ENCODE data around the gene INSRR. TPM values are rescaled to one million over a fixed set of nuclear protein-coding genes. Genes with fewer than 3 reads are reported as not detected.

INSRR gene
- polyA plus RNA-seq (2013): not detected

GRCh38 chr1:156858959-156859522, at the start of gene INSRR:
TSS of gene INSRR (minus strand) at chr1:156859117. CDS start at chr1:156858621, 496 bp downstream.
- Histone ChIP-seq H3K4me3 (ENCODE audit: control insufficient read depth in 1 of 7, extremely low read depth in 1 of 7, insufficient read depth in 4 of 7, low read depth in 2 of 7, low read length in 6 of 7) (peak within 1 kb of the TSS; percentile 8 to 69 (median 54)), H3K36me3 (ENCODE audit: control insufficient read depth in 4 of 4, insufficient read depth in 4 of 4, low read length in 3 of 4) (no peaks in the 10 kb centered on the region), H3K9me3 (ENCODE audit: control extremely low read depth in 1 of 5, control insufficient read depth in 4 of 5, insufficient read depth in 2 of 5, low read depth in 1 of 5, low read length in 4 of 5) (no peaks in the 10 kb centered on the region), H3K4me1 (ENCODE audit: control extremely low read depth in 1 of 4, control insufficient read depth in 4 of 4, insufficient read depth in 4 of 4, low read length in 3 of 4) (peaks cover 2 to 40% (median 37%) of the 10 kb centered on the region in 4 experiments), H3K27me3 (replicated peaks in 2 of 5; ENCODE audit: control insufficient read depth in 4 of 5, insufficient read depth in 5 of 5, low read length in 4 of 5) (peaks cover 0 to 78% (median 52%) of the 10 kb centered on the region in 5 experiments), H3K27ac (ENCODE audit: insufficient read depth in 1 of 2, low read depth in 1 of 2, low read length in 2 of 2, poor library complexity in 1 of 2, severe bottlenecking in 2 of 2) (no peak within 1 kb of the TSS)
- POLR2A ChIA-PET: interaction anchor here (0.6 to 1.3 kb wide), 2 partner anchors 133 to 228 kb away, joined by 3 to 4 read pairs; no protein-coding TSS in a partner anchor
- 11% methylated on average over 24 of the region's 39 CpGs for WGBS (ENCODE audit: insufficient coverage)
- peak in 2 of 3 donors; percentile 53 to 54 for DNase-seq
- CTCF ChIA-PET: interaction anchor here (0.7 to 12.2 kb wide), 21 partner anchors 9 to 213 kb away, joined by 3 to 282 read pairs (median 8); partner anchors contain the start of genes ISG20L2, METTL25B, MRPL24 and PEAR1

GRCh38 chr1:156908541-156908940, 49.6 kb upstream of the INSRR start:
- no peak for DNase-seq
- Histone ChIP-seq H3K9me3 (ENCODE audit: control extremely low read depth in 1 of 5, control insufficient read depth in 4 of 5, insufficient read depth in 2 of 5, low read depth in 1 of 5, low read length in 4 of 5) (no peaks in the 10 kb centered on the region), H3K4me3 (ENCODE audit: control insufficient read depth in 1 of 7, extremely low read depth in 1 of 7, insufficient read depth in 4 of 7, low read depth in 2 of 7, low read length in 6 of 7) (no peak overlapping the region), H3K27me3 (replicated peaks in 2 of 5; ENCODE audit: control insufficient read depth in 4 of 5, insufficient read depth in 5 of 5, low read length in 4 of 5) (no peaks in the 10 kb centered on the region), H3K36me3 (ENCODE audit: control insufficient read depth in 4 of 4, insufficient read depth in 4 of 4, low read length in 3 of 4) (peaks cover 0 to 56% (median 5%) of the 10 kb centered on the region in 4 experiments), H3K27ac (ENCODE audit: insufficient read depth in 1 of 2, low read depth in 1 of 2, low read length in 2 of 2, poor library complexity in 1 of 2, severe bottlenecking in 2 of 2) (no peak overlapping the region), H3K4me1 (ENCODE audit: control extremely low read depth in 1 of 4, control insufficient read depth in 4 of 4, insufficient read depth in 4 of 4, low read length in 3 of 4) (peaks cover 0 to 51% (median 16%) of the 10 kb centered on the region in 4 experiments)
- CTCF ChIA-PET: interaction anchor here (0.6 kb wide), 1 partner anchor 41 kb away, joined by 3 read pairs; no protein-coding TSS in a partner anchor
- POLR2A ChIA-PET: no interaction called here
- WGBS (ENCODE audit: insufficient coverage): 96% methylated on average over 25 of the region's 29 CpGs

GRCh38 chr1:156906206-156906906, 47.4 kb upstream of the INSRR start:
- no peak overlapping the region for H3K27ac ChIP-seq (ENCODE audit: insufficient read depth in 1 of 2, low read depth in 1 of 2, low read length in 2 of 2, poor library complexity in 1 of 2, severe bottlenecking in 2 of 2)
- no peaks in the 10 kb centered on the region for H3K9me3 ChIP-seq (ENCODE audit: control extremely low read depth in 1 of 5, control insufficient read depth in 4 of 5, insufficient read depth in 2 of 5, low read depth in 1 of 5, low read length in 4 of 5)
- H3K36me3 ChIP-seq (ENCODE audit: control insufficient read depth in 4 of 4, insufficient read depth in 4 of 4, low read length in 3 of 4): peaks cover 0 to 42% (median 3%) of the 10 kb centered on the region in 4 experiments
- no peak for DNase-seq
- CTCF ChIA-PET: no interaction called here
- H3K27me3 ChIP-seq (replicated peaks in 2 of 5; ENCODE audit: control insufficient read depth in 4 of 5, insufficient read depth in 5 of 5, low read length in 4 of 5): no peaks in the 10 kb centered on the region
- POLR2A ChIA-PET: no interaction called here
- peaks cover 0 to 41% (median 11%) of the 10 kb centered on the region in 4 experiments for H3K4me1 ChIP-seq (ENCODE audit: control extremely low read depth in 1 of 4, control insufficient read depth in 4 of 4, insufficient read depth in 4 of 4, low read length in 3 of 4)
- 100% methylated on average over 9 of the region's 16 CpGs for WGBS (ENCODE audit: insufficient coverage)
- no peak overlapping the region for H3K4me3 ChIP-seq (ENCODE audit: control insufficient read depth in 1 of 7, extremely low read depth in 1 of 7, insufficient read depth in 4 of 7, low read depth in 2 of 7, low read length in 6 of 7)

- WGBS (ENCODE audit: insufficient coverage): 67% methylated on average over 4 of the region's 4 CpGs
- H3K4me1 ChIP-seq (ENCODE audit: control extremely low read depth in 1 of 4, control insufficient read depth in 4 of 4, insufficient read depth in 4 of 4, low read length in 3 of 4): peaks cover 0 to 45% (median 14%) of the 10 kb centered on the region in 4 experiments
- no peaks in the 10 kb centered on the region for H3K9me3 ChIP-seq (ENCODE audit: control extremely low read depth in 1 of 5, control insufficient read depth in 4 of 5, insufficient read depth in 2 of 5, low read depth in 1 of 5, low read length in 4 of 5)
- ChIA-PET POLR2A (no interaction called here), CTCF (interaction anchor here (1.0 kb wide), 1 partner anchor 8 kb away, joined by 3 read pairs; no protein-coding TSS in a partner anchor)
- H3K36me3 ChIP-seq (ENCODE audit: control insufficient read depth in 4 of 4, insufficient read depth in 4 of 4, low read length in 3 of 4): peaks cover 0 to 42% (median 3%) of the 10 kb centered on the region in 4 experiments
- DNase-seq: no peak
- H3K27me3 ChIP-seq (replicated peaks in 2 of 5; ENCODE audit: control insufficient read depth in 4 of 5, insufficient read depth in 5 of 5, low read length in 4 of 5): no peaks in the 10 kb centered on the region
- H3K4me3 ChIP-seq (ENCODE audit: control insufficient read depth in 1 of 7, extremely low read depth in 1 of 7, insufficient read depth in 4 of 7, low read depth in 2 of 7, low read length in 6 of 7): no peak overlapping the region
- H3K27ac ChIP-seq (ENCODE audit: insufficient read depth in 1 of 2, low read depth in 1 of 2, low read length in 2 of 2, poor library complexity in 1 of 2, severe bottlenecking in 2 of 2): no peak overlapping the region
These were observed 46.7 kb upstream of the INSRR start for GRCh38 chr1:156905651-156906050.

GRCh38 chr1:156905176-156905575, 46.3 kb upstream of the INSRR start:
- no peak for DNase-seq
- ChIA-PET CTCF (interaction anchor here (1.0 to 1.6 kb wide), 2 partner anchors 9 to 16 kb away, joined by 3 read pairs; partner anchors contain the start of gene LRRC71), POLR2A (no interaction called here)
- Histone ChIP-seq H3K27me3 (replicated peaks in 2 of 5; ENCODE audit: control insufficient read depth in 4 of 5, insufficient read depth in 5 of 5, low read length in 4 of 5) (no peaks in the 10 kb centered on the region), H3K4me3 (ENCODE audit: control insufficient read depth in 1 of 7, extremely low read depth in 1 of 7, insufficient read depth in 4 of 7, low read depth in 2 of 7, low read length in 6 of 7) (no peak overlapping the region), H3K9me3 (ENCODE audit: control extremely low read depth in 1 of 5, control insufficient read depth in 4 of 5, insufficient read depth in 2 of 5, low read depth in 1 of 5, low read length in 4 of 5) (no peaks in the 10 kb centered on the region), H3K4me1 (ENCODE audit: control extremely low read depth in 1 of 4, control insufficient read depth in 4 of 4, insufficient read depth in 4 of 4, low read length in 3 of 4) (peaks cover 0 to 45% (median 18%) of the 10 kb centered on the region in 4 experiments), H3K36me3 (ENCODE audit: control insufficient read depth in 4 of 4, insufficient read depth in 4 of 4, low read length in 3 of 4) (peaks cover 0 to 42% (median 3%) of the 10 kb centered on the region in 4 experiments), H3K27ac (ENCODE audit: insufficient read depth in 1 of 2, low read depth in 1 of 2, low read length in 2 of 2, poor library complexity in 1 of 2, severe bottlenecking in 2 of 2) (no peak overlapping the region)
- 90% methylated on average over 16 of the region's 16 CpGs for WGBS (ENCODE audit: insufficient coverage)

- no peaks in the 10 kb centered on the region for H3K27me3 ChIP-seq (replicated peaks in 2 of 5; ENCODE audit: control insufficient read depth in 4 of 5, insufficient read depth in 5 of 5, low read length in 4 of 5)
- ChIA-PET CTCF (interaction anchor here (0.9 to 1.6 kb wide), 2 partner anchors 10 to 17 kb away, joined by 3 to 4 read pairs; partner anchors contain the start of gene LRRC71), POLR2A (no interaction called here)
- peaks cover 0 to 39% (median 3%) of the 10 kb centered on the region in 4 experiments for H3K36me3 ChIP-seq (ENCODE audit: control insufficient read depth in 4 of 4, insufficient read depth in 4 of 4, low read length in 3 of 4)
- no peak overlapping the region for H3K27ac ChIP-seq (ENCODE audit: insufficient read depth in 1 of 2, low read depth in 1 of 2, low read length in 2 of 2, poor library complexity in 1 of 2, severe bottlenecking in 2 of 2)
- H3K4me1 ChIP-seq (ENCODE audit: control extremely low read depth in 1 of 4, control insufficient read depth in 4 of 4, insufficient read depth in 4 of 4, low read length in 3 of 4): peaks cover 0 to 52% (median 26%) of the 10 kb centered on the region in 4 experiments
- 95% methylated on average over 13 of the region's 19 CpGs for WGBS (ENCODE audit: insufficient coverage)
- no peaks in the 10 kb centered on the region for H3K9me3 ChIP-seq (ENCODE audit: control extremely low read depth in 1 of 5, control insufficient read depth in 4 of 5, insufficient read depth in 2 of 5, low read depth in 1 of 5, low read length in 4 of 5)
- no peak overlapping the region for H3K4me3 ChIP-seq (ENCODE audit: control insufficient read depth in 1 of 7, extremely low read depth in 1 of 7, insufficient read depth in 4 of 7, low read depth in 2 of 7, low read length in 6 of 7)
- no peak for DNase-seq
These were observed 45.5 kb upstream of the INSRR start for GRCh38 chr1:156904187-156904959.
